HEK293 (cell line): ENCODE measurements around the gene NBPF1.
"Not testable (repeated sequence)": the region's sequence is repeated elsewhere in the genome, so short reads cannot be mapped to it uniquely, and the experiment has no call there.

Experiments used
- CTCF ChIA-PET: fragments of 350-600 bp; formaldehyde crosslinking; extraction: SDS; loops from one replicate; lab custom pipeline; 2021; ENCODE audit warnings: antibody characterized with exemption; lab: Yijun Ruan, JAX
- POLR2A ChIA-PET: fragments of 300-600 bp; formaldehyde crosslinking; extraction: SDS; loops from one replicate; lab custom pipeline; 2020; ENCODE audit warnings: antibody characterized with exemption, inconsistent platforms; lab: Yijun Ruan, JAX
- H3K27ac ChIP-seq: fragments of 200-500 bp; sonication (Bioruptor generic); 2 replicates; pipeline ENCODE4 v1.5.1; 2014; ENCODE audit warnings: low read depth, low read length, control low read depth, inconsistent platforms; ENCODE audit errors: extremely low read depth
- H3K36me3 ChIP-seq, 2 experiments: fragments of 200-500 bp in 1 of 2; sonication (Bioruptor generic) in 1 of 2; 1 replicate in 1 of 2; 2 replicates in 1 of 2; pipeline ENCODE4 v1.5.1; 2014 to 2017; ENCODE audit warnings: inconsistent platforms in 2 of 2, low read length in 2 of 2; ENCODE audit not compliant: control insufficient read depth in 2 of 2, insufficient read depth in 1 of 2
- H3K4me1 ChIP-seq: fragments of 200-500 bp; sonication (Bioruptor generic); 2 replicates; pipeline ENCODE4 v1.5.1; 2014; ENCODE audit warnings: mild to moderate bottlenecking, low read length, inconsistent platforms; ENCODE audit not compliant: control insufficient read depth, insufficient read depth
- H3K4me3 ChIP-seq: 2 replicates; pipeline ENCODE4 v1.5.1; 2011; ENCODE audit warnings: low read depth, mild to moderate bottlenecking, control low read depth, low read length, moderate library complexity
- H3K9me3 ChIP-seq: fragments of 200-500 bp; sonication (Bioruptor generic); 2 replicates; pipeline ENCODE4 v1.5.1; 2014; ENCODE audit warnings: low read depth, low read length, inconsistent platforms; ENCODE audit not compliant: control insufficient read depth, insufficient read depth
- GLI2 ChIP-seq: fragments of 450-650 bp; formaldehyde crosslinking; IDR thresholded peaks from 2 replicates; pipeline ENCODE4; 2017; ENCODE audit warnings: missing biosample characterization, missing genetic modification characterization, low read depth, borderline replicate concordance
- HIC1 ChIP-seq: fragments of 450-650 bp; formaldehyde crosslinking; IDR thresholded peaks from 2 replicates; pipeline ENCODE4 v1.5.1; 2016; ENCODE audit warnings: missing biosample characterization, missing genetic modification characterization
- OVOL3 ChIP-seq: fragments of 450-650 bp; formaldehyde crosslinking; IDR thresholded peaks from 2 replicates; pipeline ENCODE4 v1.5.1; 2016; ENCODE audit warnings: missing biosample characterization, missing genetic modification characterization
- SP3 ChIP-seq: fragments of 450-650 bp; formaldehyde crosslinking; IDR thresholded peaks from 2 replicates; pipeline ENCODE4 v1.5.1; 2016; ENCODE audit warnings: missing biosample characterization, missing genetic modification characterization
- ZNF121 ChIP-seq: fragments of 450-650 bp; formaldehyde crosslinking; IDR thresholded peaks from 2 replicates; pipeline ENCODE4 v1.5.1; 2016; ENCODE audit warnings: missing biosample characterization, missing genetic modification characterization
- ZNF2 ChIP-seq: fragments of 450-650 bp; formaldehyde crosslinking; IDR thresholded peaks from 2 replicates; pipeline ENCODE4 v1.5.1; 2016; ENCODE audit warnings: missing biosample characterization, missing genetic modification characterization
- ZNF280D ChIP-seq: fragments of 450-650 bp; formaldehyde crosslinking; IDR thresholded peaks from 2 replicates; pipeline ENCODE4 v1.5.1; 2016; ENCODE audit warnings: missing biosample characterization, missing genetic modification characterization
- ZNF404 ChIP-seq: fragments of 450-650 bp; formaldehyde crosslinking; IDR thresholded peaks from 2 replicates; pipeline ENCODE4 v1.5.1; 2017; ENCODE audit warnings: missing biosample characterization, missing genetic modification characterization
- ZNF426 ChIP-seq: fragments of 450-650 bp; formaldehyde crosslinking; IDR thresholded peaks from 2 replicates; pipeline ENCODE4 v1.5.1; 2017; ENCODE audit warnings: missing biosample characterization, missing genetic modification characterization, mild to moderate bottlenecking, inconsistent platforms, moderate library complexity
- ZNF514 ChIP-seq: fragments of 450-650 bp; formaldehyde crosslinking; IDR thresholded peaks from 2 replicates; pipeline ENCODE4 v1.5.1; 2016; ENCODE audit warnings: missing biosample characterization, missing genetic modification characterization
- ZNF837 ChIP-seq: fragments of 450-650 bp; formaldehyde crosslinking; IDR thresholded peaks from 2 replicates; pipeline ENCODE4 v1.5.1; 2016; ENCODE audit warnings: missing biosample characterization, missing genetic modification characterization

NBPF1 gene

GRCh38 chr1:16534829-16535456 is 78.4 kb downstream of the NBPF1 start (continued):
- peak; percentile 98 for TF ChIP-seq HIC1

GRCh38 chr1:16534239-16534828 is 79.0 kb downstream of the NBPF1 start:
- POLR2A ChIA-PET, result interaction anchor here (1.0 kb wide), 1 partner anchor 21 kb away, joined by 5 read pairs; no protein-coding TSS in a partner anchor
- H3K9me3 ChIP-seq, CTCF ChIA-PET, H3K4me3 ChIP-seq, H3K27ac ChIP-seq, H3K4me1 ChIP-seq, H3K36me3 ChIP-seq: not testable (repeated sequence)

- H3K36me3 ChIP-seq, H3K4me1 ChIP-seq, CTCF ChIA-PET, H3K9me3 ChIP-seq, H3K4me3 ChIP-seq, H3K27ac ChIP-seq, POLR2A ChIA-PET: not testable (repeated sequence)
Observed at GRCh38 chr1:16532235-16532991, 81.0 kb downstream of the NBPF1 start.

GRCh38 chr1:16528338-16528737 is 85.0 kb downstream of the NBPF1 start:
- CTCF ChIA-PET, result interaction anchor here (1.1 kb wide), 1 partner anchor 10 kb away, joined by 3 read pairs; no protein-coding TSS in a partner anchor
- H3K36me3 ChIP-seq, POLR2A ChIA-PET, H3K27ac ChIP-seq, H3K4me3 ChIP-seq, H3K9me3 ChIP-seq, H3K4me1 ChIP-seq: not testable (repeated sequence)

GRCh38 chr1:16525769-16526168 is 87.6 kb downstream of the NBPF1 start:
- H3K36me3 ChIP-seq, CTCF ChIA-PET, H3K27ac ChIP-seq, H3K4me3 ChIP-seq, H3K4me1 ChIP-seq, POLR2A ChIA-PET, H3K9me3 ChIP-seq: not testable (repeated sequence)

GRCh38 chr1:16521679-16522078 is 91.7 kb downstream of the NBPF1 start:
- H3K4me1 ChIP-seq, H3K36me3 ChIP-seq, H3K9me3 ChIP-seq, H3K4me3 ChIP-seq, CTCF ChIA-PET, POLR2A ChIA-PET, H3K27ac ChIP-seq: not testable (repeated sequence)

GRCh38 chr1:16521288-16521583 is 92.1 kb downstream of the NBPF1 start:
- ChIA-PET CTCF (no interaction called here), POLR2A (no interaction called here)
- Histone ChIP-seq H3K36me3 (no peaks in the 10 kb centered on the region), H3K4me3 (no peak overlapping the region), H3K27ac (no peak overlapping the region), H3K4me1 (no peaks in the 10 kb centered on the region), H3K9me3 (no peaks in the 10 kb centered on the region)
- TF ChIP-seq ZNF514 (no peak), ZNF404 (tag by site-specific recombination) (no peak), GLI2 (tag by site-specific recombination) (no peak), SP3 (tag by site-specific recombination) (no peak), ZNF426 (tag by site-specific recombination) (no peak), ZNF2 (no peak), ZNF121 (tag by site-specific recombination) (no peak), ZNF837 (tag by site-specific recombination) (no peak), ZNF280D (no peak), OVOL3 (tag by site-specific recombination) (no peak)
